ENCODE data around the gene RAD51B. TPM values are rescaled to one million over a fixed set of nuclear protein-coding genes. Genes with fewer than 3 reads are reported as not detected.
A peak's percentile ranks its signal among the peaks of the same experiment; 100 is the strongest.

Gene RAD51B
- total and polyA plus RNA-seq, 2 of the 13 experiments (the other 11 are each of a cell fraction or from before 2014, with no cell fraction given): 7.0 to 9.5 TPM

GRCh38 chr14:68599896-68600610 is 780.5 kb downstream of the RAD51B start:
- H3K9ac ChIP-seq (ENCODE audit: insufficient read depth, low read depth, low read length): 0 out of 2 replicates have a peak overlapping the region, but pooled peaks have one; percentile 35
- H3K4me2 ChIP-seq (ENCODE audit: low read depth, low read length): no peak overlapping the region
- ChIA-PET POLR2A (interaction anchor here (3.0 kb wide), 1 partner anchor 12 kb away, joined by 18 read pairs; no protein-coding TSS in a partner anchor), CTCF (ENCODE audit: low intra/inter-chr PET ratio, low total read pairs) (no interaction called here)
- no peak for ATAC-seq
- in situ Hi-C loops (cut with HindIII; ENCODE audit: extremely low pct_ligation_motif_present, low pct_unique_long_range_greater_than_20kb) (no loop called here), intact Hi-C loops (cut with micrococcal nuclease; ENCODE audit: unreplicated experiment) (loop anchor here (10.0 kb wide), 2 partner anchors 185 to 345 kb away; no protein-coding TSS in a partner anchor)
- no peaks in the 10 kb centered on the region for H4K20me1 ChIP-seq (ENCODE audit: insufficient read depth, low read length)
- WGBS (ENCODE audit: low lambda C conversion rate): 99% methylated on average over 8 of the region's 9 CpGs
- no peaks in the 10 kb centered on the region for H3K36me3 ChIP-seq (replicated peaks in 1 of 2; ENCODE audit: control insufficient read depth in 1 of 2, insufficient read depth in 2 of 2, low read length in 2 of 2)
- DNase-seq (ENCODE audit: low spot score): no peak
- H3K9me3 ChIP-seq (ENCODE audit: low read length): no peaks in the 10 kb centered on the region
- no peak overlapping the region for H2AFZ ChIP-seq (ENCODE audit: low read length)
- no peak for TF ChIP-seq FOXA3 (CRISPR knock-in tag; IDR thresholded peaks at IDR 0.05)
- TF ChIP-seq ARNTL (CRISPR knock-in tag; IDR thresholded peaks at IDR 0.05): no peak
- no peak for TF ChIP-seq RFX1 (IDR thresholded peaks at IDR 0.05)
- TF ChIP-seq TBX2 (CRISPR knock-in tag; IDR thresholded peaks at IDR 0.05; ENCODE audit: borderline replicate concordance): 0 out of 2 replicates have a peak, but pooled peaks have one; percentile 4
- no peaks in the 10 kb centered on the region for H3K27me3 ChIP-seq (ENCODE audit: control insufficient read depth in 1 of 2, insufficient read depth in 2 of 2, low read length in 2 of 2)
- H3K4me3 ChIP-seq (replicated peaks in 1 of 3; ENCODE audit: insufficient read depth in 1 of 3, low read depth in 2 of 3, low read length in 3 of 3): no peak overlapping the region
- no TSS peak for BruUV-seq (replicated peaks)
- H3K27ac ChIP-seq (ENCODE audit: extremely low read length, insufficient read depth, low read length): peak overlapping the region; percentile 79
- no peaks in the 10 kb centered on the region for H3K79me2 ChIP-seq (ENCODE audit: insufficient read depth, low read length)
- no peak for FAIRE-seq
- H3K4me1 ChIP-seq (ENCODE audit: insufficient read depth, low read length): peaks cover 84% of the 10 kb centered on the region

GRCh38 chr14:68602507-68602906 is 782.9 kb downstream of the RAD51B start:
- no peak for DNase-seq (ENCODE audit: low spot score)
- Histone ChIP-seq H3K79me2 (ENCODE audit: insufficient read depth, low read length) (no peaks in the 10 kb centered on the region), H2AFZ (ENCODE audit: low read length) (no peak overlapping the region), H3K4me2 (ENCODE audit: low read depth, low read length) (no peak overlapping the region), H3K27ac (ENCODE audit: extremely low read length, insufficient read depth, low read length) (no peak overlapping the region), H3K36me3 (replicated peaks in 1 of 2; ENCODE audit: control insufficient read depth in 1 of 2, insufficient read depth in 2 of 2, low read length in 2 of 2) (no peaks in the 10 kb centered on the region), H3K9me3 (ENCODE audit: low read length) (no peaks in the 10 kb centered on the region), H3K27me3 (ENCODE audit: control insufficient read depth in 1 of 2, insufficient read depth in 2 of 2, low read length in 2 of 2) (no peaks in the 10 kb centered on the region), H4K20me1 (ENCODE audit: insufficient read depth, low read length) (no peaks in the 10 kb centered on the region), H3K9ac (ENCODE audit: insufficient read depth, low read depth, low read length) (no peak overlapping the region), H3K4me1 (ENCODE audit: insufficient read depth, low read length) (peaks cover 92% of the 10 kb centered on the region), H3K4me3 (replicated peaks in 1 of 3; ENCODE audit: insufficient read depth in 1 of 3, low read depth in 2 of 3, low read length in 3 of 3) (no peak overlapping the region)
- intact Hi-C loops (cut with micrococcal nuclease; ENCODE audit: unreplicated experiment): loop anchor here (10.0 kb wide), 1 partner anchor 348 kb away; no protein-coding TSS in a partner anchor
- no TSS peak for BruUV-seq (replicated peaks)
- in situ Hi-C loops (cut with HindIII; ENCODE audit: extremely low pct_ligation_motif_present, low pct_unique_long_range_greater_than_20kb): no loop called here
- no peak for TF ChIP-seq ZNF17 (CRISPR knock-in tag; IDR thresholded peaks at IDR 0.05)
- TF ChIP-seq, protein P1, sequence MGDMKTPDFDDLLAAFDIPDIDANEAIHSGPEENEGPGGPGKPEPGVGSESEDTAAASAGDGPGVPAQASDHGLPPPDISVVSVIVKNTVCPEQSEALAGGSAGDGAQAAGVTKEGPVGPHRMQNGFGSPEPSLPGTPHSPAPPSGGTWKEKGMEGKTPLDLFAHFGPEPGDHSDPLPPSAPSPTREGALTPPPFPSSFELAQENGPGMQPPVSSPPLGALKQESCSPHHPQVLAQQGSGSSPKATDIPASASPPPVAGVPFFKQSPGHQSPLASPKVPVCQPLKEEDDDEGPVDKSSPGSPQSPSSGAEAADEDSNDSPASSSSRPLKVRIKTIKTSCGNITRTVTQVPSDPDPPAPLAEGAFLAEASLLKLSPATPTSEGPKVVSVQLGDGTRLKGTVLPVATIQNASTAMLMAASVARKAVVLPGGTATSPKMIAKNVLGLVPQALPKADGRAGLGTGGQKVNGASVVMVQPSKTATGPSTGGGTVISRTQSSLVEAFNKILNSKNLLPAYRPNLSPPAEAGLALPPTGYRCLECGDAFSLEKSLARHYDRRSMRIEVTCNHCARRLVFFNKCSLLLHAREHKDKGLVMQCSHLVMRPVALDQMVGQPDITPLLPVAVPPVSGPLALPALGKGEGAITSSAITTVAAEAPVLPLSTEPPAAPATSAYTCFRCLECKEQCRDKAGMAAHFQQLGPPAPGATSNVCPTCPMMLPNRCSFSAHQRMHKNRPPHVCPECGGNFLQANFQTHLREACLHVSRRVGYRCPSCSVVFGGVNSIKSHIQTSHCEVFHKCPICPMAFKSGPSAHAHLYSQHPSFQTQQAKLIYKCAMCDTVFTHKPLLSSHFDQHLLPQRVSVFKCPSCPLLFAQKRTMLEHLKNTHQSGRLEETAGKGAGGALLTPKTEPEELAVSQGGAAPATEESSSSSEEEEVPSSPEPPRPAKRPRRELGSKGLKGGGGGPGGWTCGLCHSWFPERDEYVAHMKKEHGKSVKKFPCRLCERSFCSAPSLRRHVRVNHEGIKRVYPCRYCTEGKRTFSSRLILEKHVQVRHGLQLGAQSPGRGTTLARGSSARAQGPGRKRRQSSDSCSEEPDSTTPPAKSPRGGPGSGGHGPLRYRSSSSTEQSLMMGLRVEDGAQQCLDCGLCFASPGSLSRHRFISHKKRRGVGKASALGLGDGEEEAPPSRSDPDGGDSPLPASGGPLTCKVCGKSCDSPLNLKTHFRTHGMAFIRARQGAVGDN (CRISPR knock-in tag; IDR thresholded peaks at IDR 0.05): no peak
- 97% methylated on average over 5 of the region's 5 CpGs for WGBS (ENCODE audit: low lambda C conversion rate)
- POLR2A ChIA-PET: no interaction called here
- FAIRE-seq: no peak
- CTCF ChIA-PET (ENCODE audit: low intra/inter-chr PET ratio, low total read pairs): no interaction called here
- no peak for ATAC-seq

Measured in HepG2 (cell line).